IPS-18a (cell line): ENCODE measurements around the gene CYP17A1.
"Not testable (repeated sequence)": the region's sequence is repeated elsewhere in the genome, so short reads cannot be mapped to it uniquely, and the experiment has no call there.

Experiments
- H3K27ac ChIP-seq: one replicate; pipeline ENCODE4 v1.5.1; 2013; ENCODE audit warnings: low read length
- H3K27me3 ChIP-seq: one replicate; pipeline ENCODE4 v1.6.1; 2013; ENCODE audit warnings: mild to moderate bottlenecking, low read length; ENCODE audit not compliant: control insufficient read depth, insufficient read depth
- H3K36me3 ChIP-seq: one replicate; pipeline ENCODE4 v1.6.1; 2013; ENCODE audit warnings: low read depth, low read length; ENCODE audit not compliant: control insufficient read depth
- H3K4me1 ChIP-seq: one replicate; pipeline ENCODE4 v1.6.1; 2013; ENCODE audit warnings: low read depth, low read length; ENCODE audit not compliant: control insufficient read depth
- H3K4me3 ChIP-seq: one replicate; pipeline ENCODE4 v1.5.1; 2013; ENCODE audit warnings: low read length
- H3K9ac ChIP-seq: one replicate; pipeline ENCODE4 v1.6.1; 2013; ENCODE audit warnings: mild to moderate bottlenecking, low read length, moderate library complexity
- H3K9me3 ChIP-seq: one replicate; pipeline ENCODE4 v1.6.1; 2013; ENCODE audit warnings: low read depth, low read length; ENCODE audit not compliant: control insufficient read depth

The CYP17A1 gene

GRCh38 chr10:102856758-102857424, 19.7 kb upstream of the CYP17A1 start:
- H3K9me3 ChIP-seq: no peaks in the 10 kb centered on the region
- no peaks in the 10 kb centered on the region for H3K27me3 ChIP-seq
- no peaks in the 10 kb centered on the region for H3K4me1 ChIP-seq
- H3K4me3 ChIP-seq: no peak overlapping the region
- H3K27ac ChIP-seq: no peak overlapping the region
- H3K9ac ChIP-seq: no peak overlapping the region
- H3K36me3 ChIP-seq: no peaks in the 10 kb centered on the region

DNA sequence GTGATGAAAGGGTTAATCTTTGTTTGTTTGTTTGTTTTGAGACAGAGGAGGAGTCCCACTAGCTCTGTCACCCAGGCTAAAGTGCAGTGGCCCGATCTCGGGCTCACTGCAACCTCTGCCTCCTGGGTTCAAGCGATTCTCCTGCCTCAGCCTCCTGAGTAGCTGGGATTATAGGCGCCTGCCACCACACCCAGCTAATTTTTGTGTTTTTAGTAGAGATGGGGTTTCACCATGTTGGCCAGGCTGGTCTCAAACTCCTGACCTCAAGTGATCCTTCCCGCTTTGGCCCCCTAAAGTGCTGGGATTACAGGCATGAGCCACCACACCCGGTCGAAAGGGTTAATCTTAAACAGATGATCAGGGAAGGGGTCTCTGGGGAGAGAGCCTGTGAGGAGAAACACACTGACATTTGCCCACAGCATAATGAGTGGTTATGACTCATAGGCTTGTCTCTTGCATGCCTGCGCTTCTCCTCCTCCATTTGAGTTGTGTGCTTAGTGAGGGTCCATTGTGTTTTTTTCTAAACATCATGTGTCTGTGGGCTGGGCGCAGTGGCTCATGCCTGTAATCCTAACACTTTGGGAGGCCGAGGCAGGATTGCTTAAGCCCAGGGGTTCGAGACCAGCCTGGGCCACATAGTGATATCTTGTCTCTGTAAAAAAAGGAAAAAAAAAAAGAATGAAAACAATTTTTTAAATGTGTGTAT, 18.7 kb upstream of the CYP17A1 start:
- not testable (repeated sequence) for H3K27ac ChIP-seq, H3K27me3 ChIP-seq, H3K36me3 ChIP-seq, H3K9ac ChIP-seq, H3K4me1 ChIP-seq, H3K9me3 ChIP-seq, H3K4me3 ChIP-seq

DNA sequence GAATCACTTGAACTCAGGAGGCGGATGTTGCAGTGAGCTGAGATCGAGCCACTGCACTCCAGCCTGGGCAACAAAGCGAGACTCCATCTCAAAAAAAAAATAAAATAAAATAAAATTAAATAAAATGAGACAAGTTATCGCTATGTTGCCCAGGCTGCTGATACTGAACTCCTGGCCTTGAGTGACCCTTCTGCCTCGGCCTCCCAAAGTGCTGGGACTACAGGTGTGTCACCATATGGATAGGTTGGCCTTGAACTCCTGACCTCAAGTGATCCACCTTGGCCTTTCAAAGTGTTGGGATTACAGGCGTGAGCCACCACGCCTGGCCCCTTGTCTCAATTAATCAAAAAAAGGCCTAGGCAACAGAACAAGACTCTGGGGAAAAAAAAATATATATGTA, 16.0 kb upstream of the CYP17A1 start:
- H3K27me3 ChIP-seq, H3K9ac ChIP-seq, H3K4me3 ChIP-seq, H3K27ac ChIP-seq, H3K9me3 ChIP-seq, H3K4me1 ChIP-seq, H3K36me3 ChIP-seq: not testable (repeated sequence)

DNA sequence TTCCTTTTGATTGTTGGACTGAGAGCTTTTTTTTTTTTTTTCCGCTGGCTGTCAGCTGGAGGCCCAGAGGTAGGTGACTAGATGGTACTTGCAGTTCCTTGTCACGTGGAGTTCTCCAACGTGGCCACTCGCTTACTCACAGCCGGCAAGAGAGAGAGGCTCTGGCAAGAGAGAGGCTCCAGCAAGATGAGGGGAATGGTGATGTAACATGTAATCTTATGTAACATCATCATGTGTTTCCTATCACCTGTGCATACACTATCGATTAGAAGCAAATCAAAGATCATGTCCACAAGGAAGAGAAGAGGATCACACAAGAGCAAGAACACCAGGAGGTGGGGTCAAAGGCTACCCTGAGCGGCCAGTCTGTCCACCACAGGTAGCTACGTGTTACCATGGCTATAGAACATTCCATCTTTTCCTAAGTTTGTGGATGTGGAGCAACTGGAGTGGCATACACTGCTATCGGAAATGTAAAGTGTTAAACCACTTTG, 12.9 kb upstream of the CYP17A1 start:
- Histone ChIP-seq H3K27ac (no peak overlapping the region), H3K9ac (no peak overlapping the region)

DNA sequence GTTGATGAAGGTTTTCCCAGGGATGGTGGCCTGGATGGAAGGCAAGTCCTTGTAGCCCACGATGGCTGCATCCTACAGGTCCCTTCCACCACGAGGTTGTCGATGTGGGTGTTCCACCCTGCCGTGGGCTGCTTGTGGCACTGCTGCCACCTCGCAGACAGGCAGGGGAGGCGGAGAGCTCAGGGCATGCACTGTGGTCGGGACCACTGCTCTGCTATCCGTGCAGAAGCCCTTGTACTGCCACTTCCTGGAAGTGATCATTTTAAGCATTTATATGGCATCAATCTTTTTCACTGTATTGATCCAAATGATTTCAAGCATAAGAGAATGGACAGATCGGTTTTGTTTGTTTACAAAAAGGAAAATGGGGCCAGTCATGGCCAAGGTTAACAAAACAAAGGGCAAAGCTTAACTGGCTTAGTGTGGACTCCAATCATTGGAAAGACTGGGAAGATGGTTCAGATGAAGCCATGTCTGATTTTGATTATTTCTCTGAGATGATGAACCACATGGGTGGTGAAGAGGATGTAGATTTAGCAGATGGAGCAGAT, 8.2 kb upstream of the CYP17A1 start:
- no peaks in the 10 kb centered on the region for H3K4me1 ChIP-seq
- H3K4me3 ChIP-seq: no peak overlapping the region
- no peak overlapping the region for H3K27ac ChIP-seq
- no peaks in the 10 kb centered on the region for H3K36me3 ChIP-seq
- H3K9ac ChIP-seq: no peak overlapping the region
- H3K27me3 ChIP-seq: no peaks in the 10 kb centered on the region
- H3K9me3 ChIP-seq: no peaks in the 10 kb centered on the region

More for the DNA sequence above, 12.9 kb upstream of the CYP17A1 start:
- Histone ChIP-seq H3K9me3 (no peaks in the 10 kb centered on the region), H3K4me3 (no peak overlapping the region), H3K27me3 (no peaks in the 10 kb centered on the region), H3K36me3 (no peaks in the 10 kb centered on the region), H3K4me1 (no peaks in the 10 kb centered on the region)

DNA sequence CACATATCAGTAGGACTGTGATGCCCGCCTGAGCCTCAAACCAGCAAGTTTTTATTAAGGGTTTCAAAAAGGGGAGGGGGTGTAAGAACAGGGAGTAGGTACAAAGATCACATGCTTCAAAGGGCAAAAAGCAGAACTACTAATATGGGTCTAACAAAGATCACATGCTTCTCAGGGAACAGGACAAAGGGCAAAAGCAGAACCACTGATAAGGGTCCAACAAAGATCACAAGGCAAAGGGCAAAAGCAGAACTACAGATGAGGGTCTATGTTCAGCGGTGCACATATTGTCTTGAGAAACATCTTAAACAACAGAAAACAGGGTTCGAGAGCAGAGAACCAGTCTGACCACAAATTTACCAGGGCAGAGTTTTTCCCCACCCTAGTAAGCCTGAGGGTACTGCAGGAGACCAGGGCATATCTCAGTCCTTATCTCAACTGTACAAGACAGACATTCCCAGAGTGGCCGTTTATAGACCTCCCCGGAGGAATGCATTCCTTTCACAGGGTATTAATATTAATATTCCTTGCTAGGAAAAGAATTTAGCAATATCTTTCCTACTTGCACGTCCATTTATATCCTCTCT, 7.1 kb upstream of the CYP17A1 start:
- not testable (repeated sequence) for H3K27me3 ChIP-seq, H3K4me3 ChIP-seq, H3K9me3 ChIP-seq, H3K36me3 ChIP-seq, H3K27ac ChIP-seq, H3K9ac ChIP-seq, H3K4me1 ChIP-seq

DNA sequence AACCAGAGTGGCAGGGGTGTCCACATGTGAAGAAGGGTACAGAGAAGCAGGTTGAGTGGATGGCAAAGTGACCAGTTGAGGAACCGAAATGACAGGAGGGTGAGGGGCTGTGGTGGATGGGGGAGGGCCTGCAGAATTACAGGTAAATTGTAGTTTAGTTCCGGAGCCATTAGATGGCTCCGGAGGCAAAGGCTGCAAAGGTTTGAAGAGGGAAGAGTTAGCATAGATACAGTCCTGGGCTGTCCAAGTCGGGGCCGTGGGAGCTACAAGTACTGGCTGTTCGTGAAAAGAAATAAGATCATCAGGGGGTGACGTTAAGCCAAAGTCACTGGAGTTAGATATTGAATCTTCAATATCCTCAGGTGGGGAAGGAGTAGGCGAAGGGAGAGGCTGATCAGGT, 5.9 kb upstream of the CYP17A1 start:
- H3K27ac ChIP-seq, H3K27me3 ChIP-seq, H3K36me3 ChIP-seq, H3K4me1 ChIP-seq, H3K4me3 ChIP-seq, H3K9ac ChIP-seq, H3K9me3 ChIP-seq: not testable (repeated sequence)

- no peaks in the 10 kb centered on the region for H3K36me3 ChIP-seq
- H3K27ac ChIP-seq: no peak overlapping the region
- no peaks in the 10 kb centered on the region for H3K27me3 ChIP-seq
- H3K4me1 ChIP-seq: no peaks in the 10 kb centered on the region
- H3K4me3 ChIP-seq: no peak overlapping the region
- no peaks in the 10 kb centered on the region for H3K9me3 ChIP-seq
- H3K9ac ChIP-seq: no peak overlapping the region
Observed at GRCh38 chr10:102841827-102842345, 4.7 kb upstream of the CYP17A1 start.

DNA sequence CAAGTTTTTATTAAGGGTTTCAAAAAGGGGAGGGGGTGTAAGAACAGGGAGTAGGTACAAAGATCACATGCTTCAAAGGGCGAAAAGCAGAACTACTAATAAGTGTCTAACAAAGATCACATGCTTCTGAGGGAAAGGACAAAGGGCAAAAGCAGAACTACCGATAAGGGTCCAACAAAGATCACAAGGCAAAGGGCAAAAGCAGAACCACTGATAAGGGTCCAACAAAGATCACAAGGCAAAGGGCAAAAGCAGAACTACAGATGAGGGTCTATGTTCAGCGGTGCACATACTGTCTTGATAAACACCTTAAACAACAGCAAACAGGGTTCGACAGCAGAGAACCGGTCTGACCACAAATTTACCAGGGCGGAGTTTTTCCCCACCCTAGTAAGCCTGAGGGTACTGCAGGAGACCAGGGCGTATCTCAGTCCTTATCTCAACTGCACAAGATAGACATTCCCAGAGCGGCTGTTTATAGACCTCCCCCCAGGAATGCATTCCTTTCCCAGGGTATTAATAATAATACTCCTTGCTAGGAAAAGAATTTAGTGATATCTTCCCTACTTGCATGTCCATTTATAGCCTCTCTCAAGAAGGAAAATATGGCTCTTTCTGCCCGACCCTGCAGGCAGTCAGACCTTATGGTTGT, 1.2 kb upstream of the CYP17A1 start:
- H3K27me3 ChIP-seq, H3K9me3 ChIP-seq, H3K4me1 ChIP-seq, H3K36me3 ChIP-seq, H3K9ac ChIP-seq, H3K4me3 ChIP-seq, H3K27ac ChIP-seq: not testable (repeated sequence)

GRCh38 chr10:102835007-102835482, 2.2 kb downstream of the CYP17A1 start:
- no peak overlapping the region for H3K9ac ChIP-seq
- H3K4me3 ChIP-seq: no peak overlapping the region
- H3K27ac ChIP-seq: no peak overlapping the region
- H3K36me3 ChIP-seq: no peaks in the 10 kb centered on the region
- no peaks in the 10 kb centered on the region for H3K27me3 ChIP-seq
- H3K9me3 ChIP-seq: no peaks in the 10 kb centered on the region
- no peaks in the 10 kb centered on the region for H3K4me1 ChIP-seq

DNA sequence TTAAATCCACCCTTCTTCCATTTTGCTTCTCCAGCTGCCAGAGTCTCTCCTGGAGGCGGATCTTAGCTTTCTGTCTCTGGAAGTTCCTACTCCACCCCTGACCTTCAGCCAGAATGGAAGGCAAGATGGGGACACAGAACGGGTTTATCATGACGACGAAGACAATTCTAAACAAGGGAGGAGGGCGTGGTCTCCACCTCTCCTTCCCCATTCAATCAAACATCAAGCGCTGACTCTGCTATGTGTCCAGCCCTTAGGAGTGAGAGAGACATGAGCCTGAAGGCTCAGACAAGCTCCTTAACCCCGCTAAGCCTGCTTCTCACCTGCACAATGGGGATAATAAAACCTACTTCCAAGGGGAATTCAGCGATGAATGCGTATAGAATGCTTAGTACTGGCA, 3.1 kb downstream of the CYP17A1 start:
- Histone ChIP-seq H3K36me3 (no peaks in the 10 kb centered on the region), H3K27me3 (no peaks in the 10 kb centered on the region), H3K4me3 (no peak overlapping the region), H3K4me1 (no peaks in the 10 kb centered on the region), H3K27ac (no peak overlapping the region), H3K9ac (no peak overlapping the region), H3K9me3 (no peaks in the 10 kb centered on the region)
